NCI-H460 (cell line): ENCODE results near the gene ZNF569. TPM values are rescaled to one million over a fixed set of nuclear protein-coding genes. Genes with fewer than 3 reads are reported as not detected.
"Not testable (repeated sequence)": the region's sequence is repeated elsewhere in the genome, so short reads cannot be mapped to it uniquely, and the experiment has no call there.

Source experiments
- DNase-seq: peaks from one replicate; pipeline ENCODE4 v3.0.0-alpha.2; 2016; ENCODE audit warnings: low read depth; ENCODE audit errors: extremely low read depth
- total RNA-seq: library from RNA; depleted of rRNA; stranded (reverse); fragments of >200 nt; shearing (Covaris generic); gene quantifications from 2 replicates; pipeline ENCODE4 v1.2.3, GENCODE V29; 2014; rRNA removed

The ZNF569 gene
- total RNA-seq, 1 experiment from 2014 or later = 7.9 TPM

GRCh38 chr19:37406140-37406846, 61.0 kb downstream of the ZNF569 start:
- not testable (repeated sequence) for DNase-seq

DNA sequence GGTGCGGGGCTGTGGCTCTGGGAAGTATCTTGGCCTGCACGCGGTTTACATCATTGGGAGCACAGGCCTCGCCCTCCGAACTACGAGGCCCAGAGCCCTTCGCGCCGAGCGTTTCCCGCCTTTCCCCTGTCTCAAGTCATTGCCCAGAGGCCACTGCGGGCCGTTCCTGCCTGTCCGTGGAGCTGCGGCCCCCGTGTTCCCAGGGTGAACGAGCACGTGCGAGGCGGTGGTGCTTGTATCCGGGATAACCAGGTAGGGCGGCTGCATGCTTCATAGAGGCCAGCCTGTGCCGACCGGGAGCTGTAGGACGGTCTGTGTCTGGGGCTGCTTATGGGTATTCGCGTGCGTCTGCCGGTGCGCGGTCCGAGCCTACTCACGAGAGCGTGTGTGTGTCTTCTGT, 63.8 kb downstream of the ZNF569 start:
- DNase-seq = no peak

DNA sequence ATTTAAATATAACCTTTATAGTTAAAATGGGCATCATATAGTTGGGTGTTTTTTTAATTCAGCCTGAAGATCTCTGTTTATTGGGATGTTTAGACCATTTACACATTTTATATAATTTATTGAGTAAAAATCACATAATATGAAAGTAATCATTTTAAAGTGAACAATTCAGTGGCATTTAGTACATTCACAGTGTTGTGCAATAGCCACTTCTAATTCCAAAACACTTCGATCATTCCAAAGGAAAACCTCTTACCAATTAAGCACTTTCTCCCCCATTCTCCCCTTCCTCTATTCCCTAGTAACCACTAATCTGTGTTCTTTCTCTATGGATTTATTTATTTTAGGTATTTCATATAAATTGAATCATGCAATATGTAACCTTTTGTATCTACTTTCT, 66.2 kb downstream of the ZNF569 start:
- no peak for DNase-seq

- DNase-seq = not testable (repeated sequence)
These were observed 75.8 kb downstream of the ZNF569 start for GRCh38 chr19:37391399-37391798.

GRCh38 chr19:37389234-37389633, 78.0 kb downstream of the ZNF569 start:
- DNase-seq = no peak

DNA sequence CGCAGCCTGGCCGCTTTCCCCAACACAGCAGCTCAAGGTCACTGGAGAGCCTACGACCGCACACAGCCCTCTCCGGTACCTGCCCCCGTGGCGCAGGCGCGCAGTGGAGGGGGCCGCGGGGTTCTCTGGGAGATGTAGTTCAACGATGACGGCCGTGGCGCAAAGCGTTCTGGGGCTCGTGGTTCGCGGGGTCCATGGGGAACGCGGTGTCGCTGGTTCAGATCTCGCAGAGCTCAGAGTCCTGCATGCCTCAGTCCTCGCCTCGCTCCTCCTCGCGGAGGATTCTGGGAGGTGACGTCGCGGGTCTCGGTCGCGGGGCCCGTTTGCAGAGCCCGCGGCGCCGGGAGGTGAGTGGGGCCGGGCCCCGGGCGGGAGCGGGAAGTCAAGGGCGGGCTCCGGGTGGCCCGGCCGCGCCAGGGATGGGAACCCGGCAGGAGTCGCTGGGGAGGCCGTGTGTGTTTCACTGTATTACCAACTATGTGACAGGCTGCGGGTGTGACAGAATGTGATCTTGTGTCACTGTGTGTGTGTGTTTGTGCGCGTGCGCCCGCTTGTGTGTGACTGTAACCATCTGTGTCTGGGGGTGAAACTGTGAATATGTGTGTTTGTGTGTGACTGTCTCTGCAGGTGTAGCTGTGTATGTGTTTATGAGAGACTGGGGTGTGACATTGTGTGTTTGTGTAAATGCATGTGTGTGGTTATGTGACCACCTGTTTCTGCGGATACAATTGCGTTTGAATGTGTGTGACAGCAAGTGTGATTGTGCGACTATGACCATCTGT, 96.2 kb downstream of the ZNF569 start, which contains the start of gene ZNF527:
TSS of gene ZNF527 (plus strand) at position 220 of the 782 bp plus-strand sequence. CDS start 3,100 bp downstream, outside the sequence.
- DNase-seq = peak; percentile 86

DNA sequence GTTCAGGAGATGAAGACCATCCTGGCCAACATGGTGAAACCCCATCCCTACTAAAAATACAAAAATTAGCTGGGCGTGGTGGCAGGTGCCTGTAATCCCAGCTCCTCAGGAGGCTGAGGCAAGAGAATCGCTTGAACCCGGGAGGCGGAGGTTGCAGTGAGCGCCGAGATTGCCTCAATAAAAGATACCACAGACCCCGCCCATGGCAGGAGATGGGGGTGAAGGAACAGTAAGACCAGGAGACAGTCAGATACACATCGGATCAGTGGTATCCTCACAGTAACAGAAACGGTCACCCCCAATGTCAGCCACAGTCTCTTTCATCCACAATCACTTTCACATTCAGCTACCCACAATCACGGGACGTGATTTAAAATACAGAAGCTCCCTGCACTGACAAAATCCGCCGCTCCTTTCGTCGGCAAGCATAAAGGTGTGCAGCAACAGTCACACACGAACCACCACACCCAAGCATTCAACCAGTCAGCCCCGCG, 96.8 kb downstream of the ZNF569 start:
- not testable (repeated sequence) for DNase-seq

GRCh38 chr19:37362733-37363132, 104.5 kb downstream of the ZNF569 start:
- DNase-seq = no peak

- DNase-seq = no peak
These were observed 105.2 kb downstream of the ZNF569 start for GRCh38 chr19:37361994-37362393.

Other genes with a start within 250 kb of the ZNF569 start
- gene ZNF383, start 249.2 kb downstream of the ZNF569 start, total RNA-seq = 5.5 and 6.6 TPM in 2 replicates
- gene ZNF527, start 96.3 kb downstream of the ZNF569 start, total RNA-seq = 4.3 and 4.7 TPM in 2 replicates
- gene ZNF570, start 1.9 kb upstream of the ZNF569 start, total RNA-seq = 1.1 and 3.2 TPM in 2 replicates
- 0.22 and 0.55 TPM in 2 replicates for gene ZNF793, start 39.5 kb upstream of the ZNF569 start, total RNA-seq
- gene ZNF571, start 127.3 kb upstream of the ZNF569 start, total RNA-seq = 3.4 and 4.1 TPM in 2 replicates
- gene ZNF540, start 127.4 kb upstream of the ZNF569 start, total RNA-seq = 0.30 and 0.61 TPM in 2 replicates
- gene ZFP30, start 188.0 kb upstream of the ZNF569 start, total RNA-seq = 7.7 and 14.1 TPM in 2 replicates